SU-DHL-6 (cell line): ENCODE results near the gene CIBAR2.

Experiments
- EZH2phosphoT487 ChIP-seq: fragments of 200-600 bp; sonication (generic), shearing (Covaris generic); conservative IDR thresholded peaks from 2 replicates; pipeline ENCODE4 v1.6.1; 2018; ENCODE audit warnings: mild to moderate bottlenecking, antibody characterized with exemption, low read length, moderate library complexity, mixed read lengths
- TF ChIP-seq, protein P1 (sequence below): fragments of 200-600 bp; sonication (generic); IDR thresholded peaks from one replicate; pipeline ENCODE4 v1.5.1; 2017; ENCODE audit warnings: antibody characterized with exemption, mild to moderate bottlenecking, low read length, moderate library complexity; ENCODE audit not compliant: insufficient read depth, poor library complexity, severe bottlenecking

DNA sequence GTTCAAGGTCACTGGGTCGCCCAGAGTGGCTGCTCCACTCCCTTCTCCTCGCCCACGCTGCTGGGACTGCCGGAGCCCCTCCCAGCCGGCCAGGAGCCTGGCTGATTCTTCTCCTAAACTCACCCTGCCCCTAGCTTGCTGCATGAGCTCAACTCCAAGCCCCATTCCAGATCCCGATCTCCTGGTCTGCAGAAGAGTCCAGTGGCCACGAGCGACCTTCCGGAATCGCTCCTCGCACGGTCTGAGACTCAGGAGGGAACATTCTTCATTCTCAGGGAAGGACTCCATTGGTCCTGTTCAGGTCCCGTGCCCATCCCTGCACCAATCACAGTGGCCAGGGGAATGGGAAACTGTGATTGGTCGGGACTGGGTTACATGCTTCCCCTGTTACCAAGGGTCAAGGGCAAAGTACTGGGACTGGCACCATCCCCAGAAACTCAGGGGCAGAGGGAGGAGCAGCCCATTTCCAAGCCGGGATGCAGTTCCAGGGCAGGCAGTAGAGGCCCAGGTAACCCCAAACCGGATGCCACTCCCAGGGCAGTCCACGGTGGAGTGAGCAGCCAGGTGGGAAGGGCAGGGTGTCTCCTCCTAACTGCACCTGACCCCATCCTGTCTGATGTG, 24.5 kb upstream of the CIBAR2 start:
- TF ChIP-seq, protein P1, sequence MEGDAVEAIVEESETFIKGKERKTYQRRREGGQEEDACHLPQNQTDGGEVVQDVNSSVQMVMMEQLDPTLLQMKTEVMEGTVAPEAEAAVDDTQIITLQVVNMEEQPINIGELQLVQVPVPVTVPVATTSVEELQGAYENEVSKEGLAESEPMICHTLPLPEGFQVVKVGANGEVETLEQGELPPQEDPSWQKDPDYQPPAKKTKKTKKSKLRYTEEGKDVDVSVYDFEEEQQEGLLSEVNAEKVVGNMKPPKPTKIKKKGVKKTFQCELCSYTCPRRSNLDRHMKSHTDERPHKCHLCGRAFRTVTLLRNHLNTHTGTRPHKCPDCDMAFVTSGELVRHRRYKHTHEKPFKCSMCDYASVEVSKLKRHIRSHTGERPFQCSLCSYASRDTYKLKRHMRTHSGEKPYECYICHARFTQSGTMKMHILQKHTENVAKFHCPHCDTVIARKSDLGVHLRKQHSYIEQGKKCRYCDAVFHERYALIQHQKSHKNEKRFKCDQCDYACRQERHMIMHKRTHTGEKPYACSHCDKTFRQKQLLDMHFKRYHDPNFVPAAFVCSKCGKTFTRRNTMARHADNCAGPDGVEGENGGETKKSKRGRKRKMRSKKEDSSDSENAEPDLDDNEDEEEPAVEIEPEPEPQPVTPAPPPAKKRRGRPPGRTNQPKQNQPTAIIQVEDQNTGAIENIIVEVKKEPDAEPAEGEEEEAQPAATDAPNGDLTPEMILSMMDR: no peak
- TF ChIP-seq EZH2phosphoT487: no peak
